ENCODE results near the gene NUP50.

GRCh38 chr22:45197606-45198462 lies 34.1 kb downstream of the NUP50 start:
- TF ChIP-seq TAF1 (IDR thresholded peaks at IDR 0.05; ENCODE audit: borderline replicate concordance, insufficient read depth, low read length) (no peak), POLR2AphosphoS5 (IDR thresholded peaks at IDR 0.05; ENCODE audit: low read depth, low read length) (no peak), SIN3A (IDR thresholded peaks at IDR 0.05; ENCODE audit: borderline replicate concordance, insufficient read depth, low read length) (no peak)
